GM12878 (cell line): ENCODE results near the gene HES7. TPM values are rescaled to one million over a fixed set of nuclear protein-coding genes. Genes with fewer than 3 reads are reported as not detected.

Experiments used
- ATF7 ChIP-seq: fragments of 450-650 bp; IDR thresholded peaks from 2 replicates; pipeline ENCODE4 v1.6.1; 2016; ENCODE audit warnings: low read depth, mild to moderate bottlenecking
- BHLHE40 ChIP-seq, 2 experiments: fragments of 450-650 bp in 1 of 2; IDR thresholded peaks; 2 replicates each; pipeline ENCODE4 v1.6.1; 2011 to 2017; ENCODE audit warnings: low read depth in 2 of 2, borderline replicate concordance in 1 of 2, improper control_type of control experiment in 1 of 2, low read length in 1 of 2, mild to moderate bottlenecking in 1 of 2
- BMI1 ChIP-seq: fragments of 450-650 bp; IDR thresholded peaks from 2 replicates; pipeline ENCODE4 v1.6.1; 2016; ENCODE audit warnings: mild to moderate bottlenecking, moderate library complexity, borderline replicate concordance
- CHD2 ChIP-seq: IDR thresholded peaks from 2 replicates; pipeline ENCODE4 v1.6.1; 2011; ENCODE audit warnings: low read depth, low read length, improper control_type of control experiment, borderline replicate concordance
- DPF2 ChIP-seq: fragments of 450-650 bp; IDR thresholded peaks from 2 replicates; pipeline ENCODE4 v1.6.1; 2017; ENCODE audit warnings: mild to moderate bottlenecking
- ESRRA ChIP-seq: IDR thresholded peaks from 2 replicates; pipeline ENCODE4 v1.6.1; 2012; ENCODE audit warnings: mild to moderate bottlenecking, low read length, improper control_type of control experiment
- HDAC2 ChIP-seq: fragments of 200-600 bp; sonication (generic); IDR thresholded peaks from 2 replicates; pipeline ENCODE4 v1.6.1; 2017
- IRF4 ChIP-seq: IDR thresholded peaks from 2 replicates; pipeline ENCODE4 v1.6.1; 2011; ENCODE audit warnings: low read depth, low read length
- LARP7 ChIP-seq: fragments of 450-650 bp; IDR thresholded peaks from 2 replicates; pipeline ENCODE4 v1.6.1; 2017; ENCODE audit warnings: mild to moderate bottlenecking
- NFIC ChIP-seq: IDR thresholded peaks from 2 replicates; pipeline ENCODE4 v1.6.1; 2012; ENCODE audit warnings: low read depth, mild to moderate bottlenecking, inconsistent platforms, low read length, moderate library complexity
- NFYB ChIP-seq: IDR thresholded peaks from 2 replicates; pipeline ENCODE4 v1.6.1; 2011; ENCODE audit warnings: low read depth, mild to moderate bottlenecking, low read length, improper control_type of control experiment, moderate library complexity; ENCODE audit not compliant: insufficient read depth
- RAD21 ChIP-seq: IDR thresholded peaks from 2 replicates; pipeline ENCODE4 v1.6.1; 2011; ENCODE audit warnings: mild to moderate bottlenecking, low read depth, low read length, moderate library complexity; ENCODE audit not compliant: insufficient read depth
- SIX5 ChIP-seq: IDR thresholded peaks from 2 replicates; pipeline ENCODE4 v1.6.1; 2011; ENCODE audit warnings: mild to moderate bottlenecking, low read depth, low read length, moderate library complexity; ENCODE audit not compliant: severe bottlenecking
- SP1 ChIP-seq: IDR thresholded peaks from one replicate; pipeline ENCODE4 v1.6.1; 2011; ENCODE audit warnings: low read depth, low read length
- SREBF1 ChIP-seq: IDR thresholded peaks from 2 replicates; pipeline ENCODE4 v1.6.1; 2012; ENCODE audit warnings: mild to moderate bottlenecking, low read length
- SRF ChIP-seq, 2 experiments: IDR thresholded peaks; 2 replicates each; pipeline ENCODE4 v1.6.1; 2011; ENCODE audit warnings: low read depth in 2 of 2, low read length in 2 of 2, mild to moderate bottlenecking in 1 of 2, moderate library complexity in 1 of 2
- TCF3 ChIP-seq: IDR thresholded peaks from 2 replicates; pipeline ENCODE4 v1.6.1; 2012; ENCODE audit warnings: low read depth, mild to moderate bottlenecking, low read length, borderline replicate concordance; ENCODE audit not compliant: insufficient read depth
- TCF7 ChIP-seq: IDR thresholded peaks from 2 replicates; pipeline ENCODE4 v1.6.1; 2014; ENCODE audit warnings: antibody characterized with exemption, borderline replicate concordance
- YY1 ChIP-seq: IDR thresholded peaks from 2 replicates; pipeline ENCODE4 v1.6.1; 2011; ENCODE audit warnings: low read depth, mild to moderate bottlenecking, low read length
- ZNF217 ChIP-seq: fragments of 450-650 bp; IDR thresholded peaks from 2 replicates; pipeline ENCODE4 v1.6.1; 2017; ENCODE audit warnings: antibody characterized with exemption, mild to moderate bottlenecking
- polyA plus RNA-seq, 11 experiments: library from polyadenylated mRNA; depleted of rRNA in 4 of 11; unstranded in 6 of 11; stranded (reverse) in 5 of 11; fragments of >200 nt; fragmentation: Nextera tagmentation in 4 of 11; fragmentation: Illumina TruSeq in 1 of 11; extraction: Ambion mirVana in 4 of 11; extraction: Trizol in 1 of 11; gene quantifications; 1 replicate in 1 of 11; 2 replicates in 10 of 11; pipeline versions ENCODE4 v1.2.1 to v1.2.3, GENCODE V29; 2011 to 2016; ENCODE audit warnings: inconsistent platforms in 2 of 11, missing spikeins in 2 of 11, low read depth in 1 of 11
- total RNA-seq, 4 experiments: library from RNA; depleted of rRNA in 3 of 4; stranded (reverse); fragments of >200 nt in 3 of 4; fragmentation: Illumina TruSeq in 1 of 4; extraction: Trizol in 1 of 4; gene quantifications; 2 replicates each; pipeline versions ENCODE4 v1.2.1 to v1.2.3, GENCODE V29; 2013 to 2021
- TF ChIP-seq, protein P1 (sequence below): fragments of 450-650 bp; IDR thresholded peaks from 2 replicates; pipeline ENCODE4 v1.6.1; 2017; ENCODE audit warnings: mild to moderate bottlenecking, moderate library complexity
- TF ChIP-seq, protein P2 (sequence below): IDR thresholded peaks from 2 replicates; pipeline ENCODE4 v1.6.1; 2012; ENCODE audit warnings: low read depth, low read length, improper control_type of control experiment
- TF ChIP-seq, protein P3 (sequence below): fragments of 450-650 bp; formaldehyde crosslinking; IDR thresholded peaks from 2 replicates; pipeline ENCODE4 v1.5.0; 2022; ENCODE audit warnings: mild to moderate bottlenecking, missing genetic modification characterization

Gene HES7
- total and polyA plus RNA-seq, 10 of the 15 experiments (the other 5 are each of a cell fraction or from before 2014, with no cell fraction given) = 0.07 to 1.3 (median 0.63) TPM; not detected in 4

DNA sequence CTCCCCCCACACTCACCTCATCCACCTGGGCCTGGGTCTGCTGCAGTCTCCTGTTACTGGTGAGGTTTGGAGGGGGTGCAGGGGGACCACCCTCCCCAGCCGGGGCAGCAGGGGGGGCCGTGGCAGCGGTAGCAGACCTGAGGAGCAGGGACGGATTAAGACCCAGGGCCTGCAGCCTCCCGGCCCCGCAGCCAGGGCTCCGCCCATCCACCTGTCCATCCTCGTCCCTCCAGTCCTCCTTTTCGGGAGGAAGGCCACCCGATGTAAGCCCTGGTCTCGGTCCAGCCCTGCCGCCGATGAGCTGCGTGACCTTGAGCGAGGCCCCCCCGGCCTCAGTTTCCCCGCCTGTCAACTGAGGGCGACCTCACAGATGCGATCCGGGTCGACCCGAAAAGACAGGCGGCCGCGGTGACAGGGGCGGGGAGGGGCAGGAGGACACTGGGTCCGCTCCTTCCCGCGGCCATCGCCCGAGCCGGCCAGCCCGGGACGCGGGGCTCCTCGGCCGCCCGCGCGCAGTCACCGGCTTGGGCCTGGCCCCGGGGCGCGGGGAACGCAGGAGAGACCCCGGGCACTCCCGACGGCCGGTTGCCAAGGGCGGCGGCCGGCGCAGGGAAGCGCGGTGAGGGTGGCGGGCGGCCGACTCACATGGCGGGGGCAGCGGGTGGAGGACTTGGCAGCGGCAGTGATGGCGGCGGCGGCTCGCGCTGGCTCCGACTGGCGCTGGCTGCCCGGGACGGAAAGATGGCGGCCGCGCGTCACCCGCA is 38.5 kb upstream of the HES7 start, which contains the start of gene VAMP2 (continued):
- TF ChIP-seq CHD2 (no peak), NFYB (no peak), BHLHE40 (IDR thresholded peaks at IDR 0.05; ENCODE audit: borderline replicate concordance in 1 of 2, low read depth in 2 of 2, low read length in 1 of 2) (peak; percentile 11 to 59; a peak in 3 of 4 replicates), TCF7 (no peak), ESRRA (no peak), BMI1 (no peak), ATF7 (no peak), SRF (IDR thresholded peaks at IDR 0.05; ENCODE audit: low read depth in 2 of 2, low read length in 2 of 2) (no peak), ZNF217 (0 out of 2 replicates have a peak, but pooled peaks have one; percentile 53), DPF2 (peak; percentile 89), IRF4 (no peak), TCF3 (0 out of 2 replicates have a peak, but pooled peaks have one; percentile 2), HDAC2 (no peak), NFIC (no peak), SIX5 (no peak), SP1 (no peak), YY1 (peak; percentile 96), SREBF1 (no peak), LARP7 (peak; percentile 95), RAD21 (no peak)
- TF ChIP-seq, protein P1, sequence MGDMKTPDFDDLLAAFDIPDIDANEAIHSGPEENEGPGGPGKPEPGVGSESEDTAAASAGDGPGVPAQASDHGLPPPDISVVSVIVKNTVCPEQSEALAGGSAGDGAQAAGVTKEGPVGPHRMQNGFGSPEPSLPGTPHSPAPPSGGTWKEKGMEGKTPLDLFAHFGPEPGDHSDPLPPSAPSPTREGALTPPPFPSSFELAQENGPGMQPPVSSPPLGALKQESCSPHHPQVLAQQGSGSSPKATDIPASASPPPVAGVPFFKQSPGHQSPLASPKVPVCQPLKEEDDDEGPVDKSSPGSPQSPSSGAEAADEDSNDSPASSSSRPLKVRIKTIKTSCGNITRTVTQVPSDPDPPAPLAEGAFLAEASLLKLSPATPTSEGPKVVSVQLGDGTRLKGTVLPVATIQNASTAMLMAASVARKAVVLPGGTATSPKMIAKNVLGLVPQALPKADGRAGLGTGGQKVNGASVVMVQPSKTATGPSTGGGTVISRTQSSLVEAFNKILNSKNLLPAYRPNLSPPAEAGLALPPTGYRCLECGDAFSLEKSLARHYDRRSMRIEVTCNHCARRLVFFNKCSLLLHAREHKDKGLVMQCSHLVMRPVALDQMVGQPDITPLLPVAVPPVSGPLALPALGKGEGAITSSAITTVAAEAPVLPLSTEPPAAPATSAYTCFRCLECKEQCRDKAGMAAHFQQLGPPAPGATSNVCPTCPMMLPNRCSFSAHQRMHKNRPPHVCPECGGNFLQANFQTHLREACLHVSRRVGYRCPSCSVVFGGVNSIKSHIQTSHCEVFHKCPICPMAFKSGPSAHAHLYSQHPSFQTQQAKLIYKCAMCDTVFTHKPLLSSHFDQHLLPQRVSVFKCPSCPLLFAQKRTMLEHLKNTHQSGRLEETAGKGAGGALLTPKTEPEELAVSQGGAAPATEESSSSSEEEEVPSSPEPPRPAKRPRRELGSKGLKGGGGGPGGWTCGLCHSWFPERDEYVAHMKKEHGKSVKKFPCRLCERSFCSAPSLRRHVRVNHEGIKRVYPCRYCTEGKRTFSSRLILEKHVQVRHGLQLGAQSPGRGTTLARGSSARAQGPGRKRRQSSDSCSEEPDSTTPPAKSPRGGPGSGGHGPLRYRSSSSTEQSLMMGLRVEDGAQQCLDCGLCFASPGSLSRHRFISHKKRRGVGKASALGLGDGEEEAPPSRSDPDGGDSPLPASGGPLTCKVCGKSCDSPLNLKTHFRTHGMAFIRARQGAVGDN = peak; percentile 82; the same call in 1 of the 2 replicates
- TF ChIP-seq, protein P2, sequence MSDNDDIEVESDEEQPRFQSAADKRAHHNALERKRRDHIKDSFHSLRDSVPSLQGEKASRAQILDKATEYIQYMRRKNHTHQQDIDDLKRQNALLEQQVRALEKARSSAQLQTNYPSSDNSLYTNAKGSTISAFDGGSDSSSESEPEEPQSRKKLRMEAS = no peak; the same call in 1 of the 2 replicates
- TF ChIP-seq, protein P3, sequence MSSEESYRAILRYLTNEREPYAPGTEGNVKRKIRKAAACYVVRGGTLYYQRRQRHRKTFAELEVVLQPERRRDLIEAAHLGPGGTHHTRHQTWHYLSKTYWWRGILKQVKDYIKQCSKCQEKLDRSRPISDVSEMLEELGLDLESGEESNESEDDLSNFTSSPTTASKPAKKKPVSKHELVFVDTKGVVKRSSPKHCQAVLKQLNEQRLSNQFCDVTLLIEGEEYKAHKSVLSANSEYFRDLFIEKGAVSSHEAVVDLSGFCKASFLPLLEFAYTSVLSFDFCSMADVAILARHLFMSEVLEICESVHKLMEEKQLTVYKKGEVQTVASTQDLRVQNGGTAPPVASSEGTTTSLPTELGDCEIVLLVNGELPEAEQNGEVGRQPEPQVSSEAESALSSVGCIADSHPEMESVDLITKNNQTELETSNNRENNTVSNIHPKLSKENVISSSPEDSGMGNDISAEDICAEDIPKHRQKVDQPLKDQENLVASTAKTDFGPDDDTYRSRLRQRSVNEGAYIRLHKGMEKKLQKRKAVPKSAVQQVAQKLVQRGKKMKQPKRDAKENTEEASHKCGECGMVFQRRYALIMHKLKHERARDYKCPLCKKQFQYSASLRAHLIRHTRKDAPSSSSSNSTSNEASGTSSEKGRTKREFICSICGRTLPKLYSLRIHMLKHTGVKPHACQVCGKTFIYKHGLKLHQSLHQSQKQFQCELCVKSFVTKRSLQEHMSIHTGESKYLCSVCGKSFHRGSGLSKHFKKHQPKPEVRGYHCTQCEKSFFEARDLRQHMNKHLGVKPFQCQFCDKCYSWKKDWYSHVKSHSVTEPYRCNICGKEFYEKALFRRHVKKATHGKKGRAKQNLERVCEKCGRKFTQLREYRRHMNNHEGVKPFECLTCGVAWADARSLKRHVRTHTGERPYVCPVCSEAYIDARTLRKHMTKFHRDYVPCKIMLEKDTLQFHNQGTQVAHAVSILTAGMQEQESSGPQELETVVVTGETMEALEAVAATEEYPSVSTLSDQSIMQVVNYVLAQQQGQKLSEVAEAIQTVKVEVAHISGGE (CRISPR knock-in tag) = no peak
